Keratinocyte (primary cell): ENCODE data around the gene PRICKLE3.

Source experiments
- EZH2 ChIP-seq: IDR thresholded peaks from one replicate; pipeline ENCODE4 v1.6.1; 2012; ENCODE audit warnings: inconsistent platforms, mild to moderate bottlenecking, low read length, moderate library complexity
- TF ChIP-seq, protein P1 (sequence below), 3 experiments: IDR thresholded peaks in 1 of 3; conservative IDR thresholded peaks in 1 of 3; optimal IDR thresholded peaks in 1 of 3; 2 replicates in 2 of 3; 3 replicates in 1 of 3; pipeline versions ENCODE3 to v1.5.1; 2011; ENCODE audit warnings: low read length in 3 of 3, mild to moderate bottlenecking in 3 of 3, moderate library complexity in 2 of 3, control low read depth in 1 of 3, inconsistent platforms in 1 of 3; ENCODE audit not compliant: insufficient read depth in 2 of 3; ENCODE audit errors: extremely low read depth in 1 of 3

DNA sequence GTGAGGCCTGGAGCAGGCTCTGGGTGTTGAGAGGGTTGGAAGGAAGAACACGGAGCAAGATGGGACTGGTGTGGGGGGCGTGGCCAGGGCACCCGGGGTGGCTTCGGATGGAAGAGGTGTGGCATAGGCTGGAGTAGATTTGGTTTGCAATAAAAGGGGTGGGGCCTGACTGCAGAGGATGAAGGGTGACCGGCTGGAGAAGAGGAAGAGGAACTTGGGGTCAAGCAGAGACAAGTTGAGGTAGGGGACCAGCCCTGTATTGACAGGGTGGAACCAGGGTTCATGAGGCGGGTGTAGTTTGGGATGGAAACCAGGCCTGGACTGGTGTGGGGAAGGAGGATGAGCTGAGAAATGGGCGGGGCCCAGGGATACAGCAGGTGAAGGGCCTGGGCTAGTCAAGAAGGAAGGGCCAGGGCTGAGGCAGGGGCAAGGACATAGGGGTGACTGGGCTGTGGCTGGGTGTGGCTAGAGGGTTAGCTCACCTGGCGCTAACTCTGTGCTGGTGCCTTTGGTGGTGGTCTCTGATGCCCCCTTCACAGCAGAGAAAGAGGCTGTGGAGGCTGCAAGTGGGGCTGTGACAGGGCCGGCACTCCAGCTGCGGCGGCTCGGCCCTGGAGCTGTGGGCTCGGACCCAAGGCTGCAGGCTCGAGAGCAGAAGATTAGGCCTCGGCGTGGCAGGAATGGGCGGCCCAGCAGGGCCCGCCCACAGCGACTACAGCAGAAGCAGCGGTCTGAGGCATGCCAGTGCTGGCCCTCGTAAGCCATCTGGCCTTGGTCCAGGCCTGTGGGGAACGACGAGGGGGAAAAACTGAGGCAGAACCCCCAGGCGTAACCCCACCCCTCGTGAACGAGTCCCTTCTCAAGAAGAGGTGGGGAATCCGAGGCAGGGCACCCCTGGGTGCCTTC lies 9.5 kb downstream of the PRICKLE3 start:
- TF ChIP-seq, protein P1, sequence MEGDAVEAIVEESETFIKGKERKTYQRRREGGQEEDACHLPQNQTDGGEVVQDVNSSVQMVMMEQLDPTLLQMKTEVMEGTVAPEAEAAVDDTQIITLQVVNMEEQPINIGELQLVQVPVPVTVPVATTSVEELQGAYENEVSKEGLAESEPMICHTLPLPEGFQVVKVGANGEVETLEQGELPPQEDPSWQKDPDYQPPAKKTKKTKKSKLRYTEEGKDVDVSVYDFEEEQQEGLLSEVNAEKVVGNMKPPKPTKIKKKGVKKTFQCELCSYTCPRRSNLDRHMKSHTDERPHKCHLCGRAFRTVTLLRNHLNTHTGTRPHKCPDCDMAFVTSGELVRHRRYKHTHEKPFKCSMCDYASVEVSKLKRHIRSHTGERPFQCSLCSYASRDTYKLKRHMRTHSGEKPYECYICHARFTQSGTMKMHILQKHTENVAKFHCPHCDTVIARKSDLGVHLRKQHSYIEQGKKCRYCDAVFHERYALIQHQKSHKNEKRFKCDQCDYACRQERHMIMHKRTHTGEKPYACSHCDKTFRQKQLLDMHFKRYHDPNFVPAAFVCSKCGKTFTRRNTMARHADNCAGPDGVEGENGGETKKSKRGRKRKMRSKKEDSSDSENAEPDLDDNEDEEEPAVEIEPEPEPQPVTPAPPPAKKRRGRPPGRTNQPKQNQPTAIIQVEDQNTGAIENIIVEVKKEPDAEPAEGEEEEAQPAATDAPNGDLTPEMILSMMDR (optimal IDR thresholded peaks at IDR 0.05 in 1 of 3, IDR thresholded peaks at IDR 0.05 in 1 of 3, conservative IDR thresholded peaks at IDR 0.05 in 1 of 3; ENCODE audit: extremely low read depth in 1 of 3, insufficient read depth in 2 of 3, low read length in 3 of 3) = no peak
- TF ChIP-seq EZH2 = no peak
